ENCODE measurements around the gene CADPS2. TPM values are rescaled to one million over a fixed set of nuclear protein-coding genes. Genes with fewer than 3 reads are reported as not detected.

CADPS2 gene
- total and polyA plus RNA-seq, 2 of the 8 experiments (the other 6 are each of a cell fraction or from before 2014, with no cell fraction given) = 8.9 to 22.3 TPM

DNA sequence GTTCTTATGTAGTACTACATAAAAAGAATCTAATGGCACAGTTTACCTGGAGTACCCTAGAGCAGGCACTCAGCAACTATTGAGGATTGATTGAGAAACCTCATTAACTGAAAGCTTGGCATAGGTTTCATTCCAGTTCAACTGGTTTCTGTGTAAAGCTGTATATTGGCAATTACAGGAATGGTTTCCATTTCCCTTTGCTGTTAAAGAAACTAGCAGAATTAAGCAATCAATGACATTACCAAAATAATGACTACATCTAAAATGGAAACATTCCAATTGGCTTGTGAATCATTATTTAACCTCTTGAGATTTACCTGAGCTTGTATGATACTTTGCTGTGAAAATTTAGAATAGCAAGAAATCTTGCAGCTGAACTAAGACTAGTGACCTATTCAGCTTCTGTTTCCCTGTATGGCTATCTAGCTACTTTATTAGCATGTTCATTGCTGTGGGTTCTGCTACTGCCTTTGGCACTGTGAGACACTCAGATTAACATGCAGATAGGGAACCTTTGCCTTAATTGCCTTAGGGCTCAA lies 33.5 kb upstream of the CADPS2 start:
- Histone ChIP-seq H3K4me2 (ENCODE audit: insufficient read depth in 1 of 2, low read depth in 2 of 2, low read length in 2 of 2) (no peak overlapping the region), H2AK5ac (ENCODE audit: low read depth, low read length) (no peak overlapping the region), H3K14ac (ENCODE audit: insufficient read length) (no peak overlapping the region), H3K23me2 (ENCODE audit: low read depth, low read length) (no peaks in the 10 kb centered on the region), H3K27ac (ENCODE audit: low read depth, low read length) (no peak overlapping the region), H3K4me1 (replicated peaks in 1 of 4; ENCODE audit: control insufficient read depth in 3 of 4, insufficient read depth in 4 of 4, low read length in 3 of 4) (no peaks in the 10 kb centered on the region), H3K27me3 (replicated peaks in 1 of 4; ENCODE audit: control insufficient read depth in 3 of 4, extremely low read depth in 1 of 4, insufficient read depth in 3 of 4, low read length in 3 of 4) (peaks cover 0 to 1% (median 0%) of the 10 kb centered on the region in 4 experiments; a peak in 1 of 7 replicates), H3K23ac (ENCODE audit: insufficient read length) (no peak overlapping the region), H4K91ac (replicated peaks; ENCODE audit: insufficient read length, low read length) (no peak overlapping the region), H3K9ac (replicated peaks in 1 of 4; ENCODE audit: extremely low read depth in 1 of 4, low read depth in 3 of 4, low read length in 3 of 4) (no peak overlapping the region), H3K36me3 (ENCODE audit: control insufficient read depth in 2 of 4, insufficient read depth in 4 of 4, low read length in 3 of 4) (no peaks in the 10 kb centered on the region), H3K4me3 (ENCODE audit: extremely low read depth in 1 of 4, insufficient read depth in 2 of 4, low read depth in 3 of 4, low read length in 4 of 4) (no peak overlapping the region), H2BK12ac (ENCODE audit: low read depth, low read length) (no peak overlapping the region), H2BK120ac (replicated peaks; ENCODE audit: low read depth, low read length) (no peak overlapping the region), H2BK15ac (ENCODE audit: low read length) (no peak overlapping the region), H4K5ac (ENCODE audit: insufficient read length, low read depth, low read length) (no peak overlapping the region), H4K8ac (ENCODE audit: extremely low read depth, insufficient read depth, low read length) (no peak overlapping the region), H3K9me3 (ENCODE audit: insufficient read depth in 2 of 2, low read depth in 1 of 2, low read length in 1 of 2) (no peaks in the 10 kb centered on the region), H3K56ac (replicated peaks; ENCODE audit: insufficient read length, low read depth, low read length) (no peak overlapping the region), H2BK20ac (ENCODE audit: low read length) (no peak overlapping the region), H3K79me1 (ENCODE audit: low read depth, low read length) (no peaks in the 10 kb centered on the region), H2AFZ (ENCODE audit: low read length) (no peak overlapping the region; the same call in 1 of the 2 replicates), H2BK5ac (ENCODE audit: low read depth, low read length) (no peak overlapping the region), H3K4ac (replicated peaks; ENCODE audit: insufficient read length, low read depth, low read length) (no peak overlapping the region), H3K79me2 (ENCODE audit: control insufficient read depth in 1 of 2, insufficient read depth in 2 of 2, low read length in 2 of 2) (no peaks in the 10 kb centered on the region), H3K18ac (ENCODE audit: extremely low read depth, low read length) (no peak overlapping the region), H4K20me1 (replicated peaks in 1 of 2; ENCODE audit: control insufficient read depth in 1 of 2, insufficient read depth in 2 of 2, low read length in 2 of 2) (no peaks in the 10 kb centered on the region)
- no peak for DNase-seq (ENCODE audit: low read depth in 1 of 2, low spot score in 2 of 2)
- no peak for TF ChIP-seq ATF3 (IDR thresholded peaks at IDR 0.05; ENCODE audit: insufficient read depth, low read depth, low read length)
- no peak for TF ChIP-seq RNF2 (IDR thresholded peaks at IDR 0.05; ENCODE audit: borderline replicate concordance, low read depth, low read length, missing control alignments, poor library complexity, severe bottlenecking)
- TF ChIP-seq JUN (IDR thresholded peaks at IDR 0.05; ENCODE audit: low read depth, low read length) = no peak
- TF ChIP-seq CHD1 (IDR thresholded peaks at IDR 0.05; ENCODE audit: low read depth, low read length) = no peak
- TF ChIP-seq TCF12 (IDR thresholded peaks at IDR 0.05; ENCODE audit: low read depth, low read length) = no peak
- TF ChIP-seq BACH1 (IDR thresholded peaks at IDR 0.05; ENCODE audit: low read length) = no peak
- TF ChIP-seq RBBP5 (IDR thresholded peaks at IDR 0.05; ENCODE audit: borderline replicate concordance, low read depth, low read length) = no peak
- TF ChIP-seq POLR2A (IDR thresholded peaks at IDR 0.05; ENCODE audit: control extremely low read depth in 1 of 2, low read depth in 2 of 2, low read length in 2 of 2) = no peak
- TF ChIP-seq HDAC2 (IDR thresholded peaks at IDR 0.05; ENCODE audit: borderline replicate concordance in 1 of 2, low read depth in 2 of 2, low read length in 2 of 2) = no peak
- no peak for TF ChIP-seq TAF7 (optimal IDR thresholded peaks at IDR 0.05; ENCODE audit: borderline replicate concordance, low read depth, low read length)
- FAIRE-seq = no peak
- ChIA-PET POLR2A (ENCODE audit: partially characterized antibody) (no interaction called here), CTCF (ENCODE audit: partially characterized antibody) (interaction anchor here (1.2 kb wide), 1 partner anchor 234 kb away, joined by 3 read pairs; no protein-coding TSS in a partner anchor)

Data from H1 (cell line).